Measurements from ENCODE around the gene KIAA0513.
"Not testable (repeated sequence)": the region's sequence is repeated elsewhere in the genome, so short reads cannot be mapped to it uniquely, and the experiment has no call there.

The KIAA0513 gene

DNA sequence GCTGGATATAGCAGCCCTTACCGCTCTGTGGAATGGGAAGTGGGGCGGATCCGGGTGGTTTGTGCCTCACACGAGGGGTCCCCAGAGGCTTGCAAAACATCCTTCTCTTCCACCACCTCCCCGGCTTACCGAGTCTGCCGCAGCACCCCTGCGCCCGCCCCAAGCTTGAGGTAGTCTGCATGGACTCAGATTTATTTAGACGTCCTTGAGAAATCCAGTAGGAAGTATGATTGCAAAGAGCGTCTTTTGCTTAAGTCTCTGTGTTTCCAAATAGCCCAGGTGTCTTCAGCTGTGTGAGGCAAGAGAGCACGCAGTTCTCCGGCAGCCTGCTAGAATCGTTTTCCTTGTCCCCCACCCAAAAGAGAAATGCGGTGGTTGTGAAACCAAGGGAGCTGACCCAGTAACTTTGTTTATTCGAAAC is 2.4 kb downstream of the KIAA0513 start:
- no peak for DNase-seq

DNA sequence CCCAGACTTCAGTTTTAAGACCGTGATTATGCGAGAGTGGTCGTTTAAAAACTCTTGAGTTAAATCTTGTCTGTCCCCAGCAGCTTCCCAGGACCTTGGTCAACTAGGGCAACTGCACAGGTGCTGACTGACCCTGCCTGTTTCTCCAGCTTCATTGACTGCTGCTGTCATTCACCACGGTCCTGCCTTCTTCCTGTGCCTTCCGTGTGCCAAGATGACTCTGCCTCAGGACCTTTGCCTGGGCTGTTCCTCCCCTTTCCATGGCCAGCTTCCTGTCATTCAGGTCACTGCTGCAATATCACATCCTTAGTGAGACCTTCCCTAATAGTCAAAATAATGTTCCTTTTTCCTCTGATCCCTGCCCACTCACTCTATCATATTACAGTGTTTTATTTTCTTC is 3.9 kb downstream of the KIAA0513 start:
- no peak for DNase-seq

DNA sequence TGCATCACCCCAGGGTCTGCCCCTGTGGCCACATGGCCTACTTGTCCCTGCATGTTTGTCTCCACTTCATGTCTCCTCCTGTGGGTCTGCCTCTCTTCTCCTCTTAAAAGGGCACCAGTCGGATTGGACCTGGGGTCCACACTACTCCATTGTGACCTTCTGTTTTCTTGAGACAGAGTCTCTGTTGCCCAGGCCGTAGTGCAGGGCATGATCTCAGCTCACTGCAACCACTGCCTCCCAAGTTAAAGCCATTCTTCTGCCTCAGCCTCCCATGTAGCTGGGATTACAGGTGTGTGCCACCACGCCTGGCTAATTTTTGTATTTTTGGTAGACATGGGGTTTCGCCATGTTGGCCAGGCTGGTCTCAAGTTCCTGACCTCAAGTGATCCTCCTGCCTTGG is 4.6 kb downstream of the KIAA0513 start:
- not testable (repeated sequence) for DNase-seq

DNA sequence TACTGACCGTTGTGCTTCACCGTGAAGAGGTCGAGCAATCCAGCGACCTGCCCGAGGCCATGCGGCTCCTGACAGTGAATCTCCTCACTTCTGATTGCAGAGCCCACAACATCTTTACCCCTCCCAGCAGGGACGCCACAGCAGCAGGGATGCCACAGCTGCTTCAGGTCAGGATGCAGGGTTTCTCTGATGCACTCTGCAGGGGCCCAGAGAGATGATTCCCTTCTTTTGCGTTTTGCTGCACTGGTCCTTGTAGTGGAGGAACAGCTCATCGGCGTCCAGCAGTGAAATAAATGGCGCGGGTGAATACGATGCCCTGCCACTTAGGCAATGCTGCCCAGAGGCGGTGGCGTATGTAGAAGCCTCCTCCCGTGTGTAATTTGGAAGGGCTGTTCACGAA is 5.6 kb downstream of the KIAA0513 start:
- no peak for DNase-seq

DNA sequence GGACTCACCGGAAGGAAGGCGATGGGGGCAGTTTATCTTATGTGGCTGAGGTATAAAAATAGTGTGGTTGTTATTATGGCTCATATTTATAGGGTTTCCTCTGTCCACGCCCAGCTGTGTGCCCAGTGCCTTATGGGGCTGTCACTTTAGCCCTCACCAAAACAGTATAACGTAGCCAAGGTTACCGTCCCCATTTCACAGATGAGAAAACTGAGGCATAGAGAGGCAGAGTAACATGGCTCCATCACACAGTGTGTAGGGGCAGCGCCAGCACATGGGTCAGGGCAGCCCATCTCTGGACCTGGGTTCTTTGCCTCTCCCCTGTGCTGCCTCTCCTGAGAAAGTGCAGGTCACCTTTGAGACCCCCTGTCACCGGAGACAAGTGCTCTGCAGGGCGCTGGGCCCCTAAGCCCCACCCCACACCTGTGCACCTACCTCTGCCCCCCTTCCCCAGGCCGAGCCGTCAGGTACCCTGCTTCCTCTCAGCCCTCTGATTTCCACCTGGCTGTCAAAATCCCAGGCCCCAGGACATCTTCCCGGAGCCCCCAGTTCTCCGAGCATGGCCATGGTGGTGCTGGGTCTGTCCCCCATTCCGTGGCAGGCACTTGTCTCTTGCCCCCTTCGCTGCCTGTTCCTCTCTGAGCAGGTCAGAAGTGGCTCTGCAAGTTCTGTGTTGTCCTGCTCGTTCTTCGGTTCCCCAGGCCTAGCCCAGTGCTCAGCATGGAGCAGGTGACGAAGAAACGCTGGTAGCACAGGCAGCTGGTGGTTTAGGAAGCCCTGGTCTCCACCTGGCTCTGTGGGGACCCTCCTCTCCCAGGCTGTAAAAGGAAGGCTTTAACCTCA is 7.2 kb downstream of the KIAA0513 start:
- no peak for DNase-seq

DNA sequence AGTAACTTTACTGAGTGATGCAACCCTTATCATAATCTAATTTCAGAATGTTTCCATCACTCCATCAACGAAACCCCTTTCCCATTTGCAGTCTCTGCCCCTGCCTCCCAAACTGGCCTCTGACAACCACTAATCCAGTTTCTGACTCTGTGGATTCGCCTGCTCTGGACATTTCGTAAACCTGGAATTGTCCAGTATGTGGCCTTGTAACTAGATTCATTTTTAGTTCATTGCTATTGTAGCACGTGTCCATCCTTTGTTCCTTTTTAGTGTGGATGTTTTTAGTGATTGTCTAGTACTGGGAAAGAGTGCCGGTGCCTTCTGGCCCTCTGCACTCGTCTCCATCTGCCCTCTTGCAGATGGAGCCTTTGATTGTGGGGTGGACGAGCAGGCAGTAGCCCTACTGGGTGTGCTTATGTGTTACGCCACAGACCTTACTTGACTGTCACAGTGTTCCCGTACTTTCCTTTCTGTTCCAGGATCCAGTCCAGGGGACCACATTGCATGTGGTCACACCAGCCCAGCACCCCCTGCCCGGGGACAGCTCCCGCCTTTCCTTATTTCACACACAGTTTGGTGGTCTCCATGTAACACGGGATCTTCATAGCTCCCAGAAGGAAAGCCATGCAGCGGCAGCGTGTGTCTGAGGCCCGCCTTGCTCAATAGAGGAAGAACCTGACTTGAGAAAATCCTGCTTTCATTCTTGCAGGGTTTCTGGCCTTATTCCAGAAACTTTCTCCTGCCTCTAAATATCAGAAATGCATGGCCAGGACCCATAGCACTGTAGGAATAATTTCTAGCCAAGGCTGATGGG is 8.8 kb downstream of the KIAA0513 start:
- peak in 2 of 14 donors; percentile 22 to 68 for DNase-seq

DNA sequence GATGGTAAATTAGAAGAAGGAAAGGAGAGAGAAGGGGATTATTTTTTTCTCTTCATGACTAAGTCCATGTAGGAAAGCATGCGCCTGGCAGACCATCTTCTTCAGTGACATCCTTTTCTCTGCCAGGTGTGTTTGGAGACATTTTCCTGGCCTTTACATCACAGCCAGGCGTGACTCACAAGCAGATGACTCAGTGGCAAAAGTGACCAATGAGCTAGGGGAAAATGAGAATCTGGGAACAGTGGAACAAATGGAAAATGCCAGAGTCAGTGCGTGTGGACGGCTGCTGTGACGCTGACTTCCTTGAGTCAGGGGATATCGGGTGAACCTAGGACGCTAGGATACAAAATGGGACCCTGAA is 9.4 kb downstream of the KIAA0513 start:
- peak in 1 of 14 donors; percentile 67 for DNase-seq

DNA sequence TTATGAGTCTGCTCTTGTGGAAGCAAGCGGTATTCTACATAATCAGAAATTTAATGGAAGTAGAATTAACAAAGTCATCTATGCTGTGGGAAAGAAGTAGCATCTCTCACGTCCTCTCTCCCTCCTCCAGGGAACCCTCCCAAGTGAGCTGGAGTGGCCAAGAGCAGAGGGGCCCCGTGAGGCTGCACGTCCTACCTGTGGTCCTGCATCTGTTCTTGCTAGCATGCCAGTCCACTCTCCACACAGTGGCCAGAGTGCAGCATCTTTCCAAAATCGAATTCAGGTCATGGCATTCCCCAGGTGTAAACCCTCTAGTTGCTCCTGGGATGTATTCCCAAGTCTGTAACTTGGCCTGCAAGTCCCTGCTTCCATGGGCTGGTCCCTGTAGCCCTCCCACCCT is 10.1 kb downstream of the KIAA0513 start:
- no peak for DNase-seq

DNA sequence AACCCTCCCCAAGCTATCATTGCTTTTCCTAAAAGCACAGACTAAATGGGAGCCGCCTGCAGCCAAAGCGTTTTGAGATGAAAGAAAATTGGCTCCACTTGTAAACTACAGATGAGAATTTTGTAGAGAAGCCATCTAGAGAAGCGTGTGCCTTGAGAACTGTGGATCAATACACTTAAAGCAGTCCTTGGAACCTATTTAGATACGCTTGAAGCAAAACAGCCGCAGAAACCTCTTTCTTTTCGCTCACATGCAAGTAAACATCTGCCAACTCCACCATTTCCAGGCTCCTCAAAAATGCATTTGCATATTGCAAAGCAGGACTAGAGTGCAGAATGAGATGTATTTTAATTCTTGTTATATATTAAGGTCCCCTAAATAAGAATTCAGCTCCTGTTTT is 13.1 kb downstream of the KIAA0513 start:
- no peak for DNase-seq

DNA sequence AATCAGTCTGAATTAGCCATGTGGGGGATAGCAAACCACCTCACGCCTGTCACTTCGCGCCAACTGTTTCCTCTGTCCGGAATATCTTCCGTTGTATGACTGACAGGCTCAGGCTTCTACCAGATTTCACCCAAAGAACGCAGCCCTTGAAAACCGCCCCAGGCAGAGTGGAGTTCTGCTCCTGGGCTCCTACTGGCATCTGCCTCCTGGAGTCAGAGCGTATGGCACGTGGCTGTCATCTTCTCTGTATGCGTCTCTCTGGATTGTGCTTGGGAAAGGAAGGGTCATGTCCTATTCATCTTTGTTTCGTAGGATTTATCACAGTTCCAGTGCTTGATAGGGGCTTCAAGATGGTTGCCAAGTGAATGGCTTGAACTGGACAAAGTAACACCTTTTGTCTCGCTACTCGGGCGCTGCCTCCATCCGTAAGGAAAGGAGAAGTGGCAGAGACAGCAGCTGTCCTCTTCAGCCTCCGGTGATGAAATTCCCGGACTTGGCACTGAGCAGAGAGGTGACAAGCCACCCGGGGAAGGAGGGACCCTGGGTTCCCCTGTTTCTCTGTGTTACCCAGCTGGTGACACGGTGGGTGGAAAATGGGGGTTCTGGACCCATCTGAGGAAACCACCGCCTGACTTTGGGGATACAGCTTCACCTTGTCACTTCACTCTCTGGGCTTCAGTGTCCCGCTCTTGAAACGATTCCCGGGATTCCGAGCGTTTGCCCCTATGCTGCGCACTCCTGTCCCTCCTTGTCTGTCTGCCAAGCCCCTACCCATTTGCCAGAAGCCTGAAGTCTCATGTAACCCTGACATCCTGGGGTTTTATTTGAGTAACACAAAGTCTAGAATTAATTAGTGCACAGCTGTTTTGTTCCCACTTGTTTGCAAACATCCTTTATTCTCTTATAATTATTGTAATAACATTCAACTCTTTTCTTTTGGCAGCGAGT is 13.9 kb downstream of the KIAA0513 start:
- DNase-seq = peak in 1 of 14 donors; percentile 74

DNA sequence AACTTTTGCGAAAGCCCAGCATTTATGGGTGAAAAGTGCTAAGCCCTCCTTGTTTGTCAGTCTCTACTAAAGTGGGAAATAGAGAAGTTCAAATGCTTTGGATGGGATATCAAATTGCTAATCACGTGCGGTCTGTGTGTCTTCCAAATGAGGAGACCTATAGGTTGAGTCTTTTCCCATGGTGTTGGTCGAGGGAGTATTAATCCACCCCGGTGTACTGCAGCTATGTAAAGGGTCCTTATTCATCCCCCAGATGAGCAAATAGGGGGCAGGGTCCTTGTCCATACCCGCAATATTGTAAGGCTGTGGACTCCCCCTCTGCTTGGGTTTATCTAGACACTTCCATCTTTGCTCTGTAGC is 14.6 kb downstream of the KIAA0513 start:
- DNase-seq = no peak

DNA sequence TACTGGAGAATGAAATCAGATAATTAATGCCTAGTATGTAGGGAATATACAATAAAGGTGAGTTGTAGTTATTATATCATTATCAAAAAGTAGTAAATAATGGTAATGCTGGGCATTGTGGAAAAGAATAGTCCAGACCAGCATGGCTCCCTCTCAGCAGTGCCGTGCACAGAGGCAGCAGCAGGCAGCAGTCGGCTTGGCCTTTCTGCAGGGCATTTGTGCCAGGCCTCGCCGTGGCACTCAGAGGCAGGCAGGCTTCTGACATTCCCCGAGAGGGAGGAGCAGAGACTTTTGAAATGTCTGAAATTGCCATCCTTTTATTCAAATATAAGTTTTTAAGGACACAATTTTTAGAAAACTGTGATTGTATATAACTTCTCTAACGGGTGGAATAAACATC is 15.0 kb downstream of the KIAA0513 start:
- DNase-seq = peak in 1 of 14 donors; percentile 78

DNA sequence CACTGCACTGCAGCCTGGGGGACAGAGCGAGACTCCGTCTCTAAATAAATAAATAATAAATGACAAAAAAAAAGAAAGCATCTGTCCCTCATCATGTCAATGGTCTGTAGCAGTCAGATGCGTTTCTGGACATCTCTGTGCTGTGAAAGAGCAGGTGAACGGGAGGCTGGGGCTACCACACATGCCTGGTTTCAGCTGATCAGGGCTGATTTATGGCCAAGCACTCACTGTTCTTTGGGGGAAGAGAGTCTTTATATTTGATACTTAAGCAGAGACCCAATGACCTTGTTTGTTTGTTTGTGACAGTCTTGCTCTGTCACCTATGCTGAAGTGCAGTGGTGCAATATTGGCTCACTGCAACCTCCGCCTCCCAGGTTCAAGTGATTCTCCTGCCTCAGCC is 17.5 kb downstream of the KIAA0513 start:
- no peak for DNase-seq

DNA sequence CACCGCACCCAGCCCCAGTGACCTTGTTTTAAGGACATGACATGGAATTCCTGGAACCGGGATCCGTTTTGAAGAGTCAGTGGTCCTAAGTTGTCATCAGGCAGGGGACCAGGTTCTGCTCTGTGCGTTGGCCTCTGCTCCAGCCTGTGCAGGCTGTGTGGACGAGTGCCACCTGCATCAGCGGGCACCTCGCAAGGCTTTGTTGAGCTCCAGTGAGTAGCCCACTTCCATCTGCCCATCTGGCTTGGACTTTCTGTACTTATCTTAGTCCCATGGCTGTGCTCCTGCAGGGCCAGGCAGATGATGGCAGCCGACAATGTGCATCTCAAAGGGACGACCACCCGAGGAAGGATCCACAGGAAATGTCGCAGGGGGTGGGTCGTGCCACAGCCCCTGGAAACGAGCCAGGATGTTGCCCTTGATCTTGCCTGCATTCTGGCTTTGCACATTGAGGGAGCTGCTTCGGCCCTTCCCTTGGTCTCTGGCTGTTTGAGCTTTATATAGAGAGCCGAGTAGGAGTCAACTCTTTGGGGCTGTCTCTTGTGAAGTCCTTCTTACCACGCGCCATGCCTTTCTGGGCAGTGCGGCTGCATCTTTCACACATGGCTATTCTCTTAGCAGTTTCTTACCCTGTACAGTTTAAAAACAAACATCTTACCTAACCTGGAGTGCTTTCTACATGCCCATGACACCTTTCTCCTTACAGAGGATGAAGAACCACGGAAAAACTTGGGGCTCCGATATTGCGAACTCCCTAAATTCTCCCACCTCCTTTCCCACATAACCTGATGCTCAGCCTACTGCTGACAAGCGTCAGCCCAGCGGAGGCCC is 18.3 kb downstream of the KIAA0513 start:
- DNase-seq = peak in 1 of 14 donors; percentile 68

DNA sequence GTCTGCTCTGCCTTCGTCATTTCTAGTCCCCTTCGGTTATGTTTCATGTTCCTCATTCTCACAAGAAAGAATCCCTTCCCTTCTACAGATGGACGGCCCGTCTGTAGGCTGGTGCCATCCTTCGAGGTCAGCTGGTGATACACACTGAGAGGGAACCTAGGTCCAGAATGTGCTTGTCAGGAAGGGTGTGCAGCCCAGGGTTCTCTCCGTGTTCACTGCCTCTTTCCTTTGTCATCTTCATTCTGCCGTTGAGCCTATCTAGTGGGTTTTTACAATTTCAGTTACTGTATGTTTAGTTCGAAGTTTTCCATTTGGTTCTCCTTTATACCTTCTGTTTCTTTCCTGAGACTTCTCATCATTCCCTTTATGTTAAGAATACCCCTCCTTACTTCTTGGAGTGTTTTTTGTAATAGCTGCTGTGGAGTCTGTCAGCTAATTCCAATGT is 18.9 kb downstream of the KIAA0513 start:
- peak in 3 of 14 donors; percentile 17 to 52 (median 22) for DNase-seq

DNA sequence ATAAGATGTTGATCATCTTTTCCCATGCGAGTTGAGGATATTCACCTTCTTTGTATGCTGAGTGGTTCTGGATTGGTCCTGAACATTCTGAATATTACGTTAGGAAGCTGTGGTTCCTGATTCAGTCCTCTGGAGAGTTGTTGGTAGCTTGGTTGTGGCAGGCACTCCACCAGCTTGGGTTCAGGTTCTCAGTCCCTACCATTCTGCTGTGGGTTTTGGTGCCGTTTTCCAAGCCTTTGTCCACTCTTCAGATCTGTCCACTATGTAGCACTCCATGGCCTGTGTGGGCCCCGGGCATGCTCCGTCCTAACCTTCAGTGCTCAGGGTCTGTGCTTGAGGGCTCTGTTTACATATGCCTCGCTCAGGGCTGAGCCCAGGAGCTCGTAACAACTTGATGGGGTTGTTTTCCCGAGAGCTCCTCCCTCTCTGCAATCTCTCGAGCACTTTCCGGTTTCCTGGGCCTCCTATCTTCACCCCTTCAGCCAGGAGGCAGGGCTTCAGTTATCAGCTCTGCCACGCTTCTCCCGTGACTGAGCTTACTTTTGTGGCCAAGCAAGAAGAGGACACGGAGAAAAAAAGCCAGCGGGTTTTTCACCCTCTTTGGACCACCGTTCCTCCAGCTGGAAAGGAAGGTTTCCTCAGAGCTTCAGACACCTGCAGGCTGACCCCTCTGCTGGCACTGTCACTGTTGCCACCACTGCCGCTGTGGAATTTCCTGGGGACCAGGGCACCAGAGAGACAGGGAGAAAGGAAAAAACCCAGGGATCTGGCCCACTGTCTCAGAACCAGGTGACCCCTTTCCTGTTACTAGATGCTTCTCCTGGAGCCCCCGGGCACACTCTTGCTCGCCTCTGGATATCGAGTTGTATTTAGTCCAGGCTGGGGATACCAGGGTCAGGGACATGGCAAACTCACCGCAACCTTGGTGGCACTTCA is 19.6 kb downstream of the KIAA0513 start:
- no peak for DNase-seq

DNA sequence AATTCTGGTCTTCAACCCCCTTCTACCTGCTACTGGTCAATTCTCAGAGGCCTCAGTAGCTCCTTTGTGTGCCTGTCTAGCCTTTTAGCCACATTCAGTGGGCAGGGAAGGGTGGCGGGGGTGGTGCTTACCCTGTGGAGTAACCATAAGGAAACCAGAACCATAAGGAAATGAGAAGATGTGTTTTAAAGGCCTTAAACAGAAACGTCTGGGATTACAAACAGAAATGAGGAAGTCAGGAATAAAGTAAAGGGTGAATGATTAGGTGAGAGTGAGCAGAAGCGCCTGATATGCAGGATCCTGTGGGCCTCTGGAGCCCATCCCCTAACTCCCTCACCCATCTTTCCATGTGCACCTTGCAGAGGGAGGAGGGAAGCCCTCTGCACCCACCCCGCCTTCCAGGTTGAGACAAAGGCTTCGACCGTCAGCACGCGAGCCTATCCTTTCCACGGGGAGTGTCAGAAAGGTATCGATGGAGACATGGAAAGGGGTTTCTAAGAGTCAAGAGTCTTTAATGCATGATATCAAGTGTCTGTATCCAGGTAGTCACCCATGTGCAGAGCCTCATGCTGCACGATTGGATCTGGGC is 20.4 kb downstream of the KIAA0513 start:
- no peak for DNase-seq

DNA sequence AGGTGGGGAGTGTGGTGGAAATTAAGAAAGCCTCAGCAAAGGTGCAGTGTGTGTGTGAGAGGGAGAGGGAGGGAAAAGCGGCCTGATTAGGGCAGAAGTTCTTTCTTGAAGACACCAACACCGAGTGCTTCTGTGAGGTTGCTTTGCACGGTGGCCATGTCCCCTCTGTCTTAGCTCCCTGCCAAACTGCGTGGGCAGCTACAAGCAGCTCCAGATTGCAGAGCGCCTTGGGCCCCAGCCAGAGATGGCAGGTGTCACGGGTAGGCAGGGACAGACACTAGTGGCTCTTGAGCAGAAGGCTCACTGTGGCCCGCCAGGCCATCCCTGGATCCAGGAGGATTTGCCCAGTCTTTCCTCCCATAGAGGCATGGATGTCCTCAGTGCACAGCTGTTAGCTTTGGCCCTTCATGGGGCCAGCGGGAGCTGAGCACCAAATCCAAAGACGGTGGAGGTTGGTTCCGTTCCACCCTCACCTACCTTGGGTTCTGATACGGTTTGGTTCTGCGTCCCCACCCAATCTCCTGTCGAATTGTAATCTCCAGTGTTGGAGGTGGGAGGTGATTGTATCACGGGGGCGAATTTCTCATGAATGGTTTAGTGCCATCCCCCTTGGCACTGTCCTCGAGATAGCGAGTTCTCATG is 21.4 kb downstream of the KIAA0513 start:
- DNase-seq = peak in 4 of 14 donors; percentile 28 to 98 (median 54)

DNA sequence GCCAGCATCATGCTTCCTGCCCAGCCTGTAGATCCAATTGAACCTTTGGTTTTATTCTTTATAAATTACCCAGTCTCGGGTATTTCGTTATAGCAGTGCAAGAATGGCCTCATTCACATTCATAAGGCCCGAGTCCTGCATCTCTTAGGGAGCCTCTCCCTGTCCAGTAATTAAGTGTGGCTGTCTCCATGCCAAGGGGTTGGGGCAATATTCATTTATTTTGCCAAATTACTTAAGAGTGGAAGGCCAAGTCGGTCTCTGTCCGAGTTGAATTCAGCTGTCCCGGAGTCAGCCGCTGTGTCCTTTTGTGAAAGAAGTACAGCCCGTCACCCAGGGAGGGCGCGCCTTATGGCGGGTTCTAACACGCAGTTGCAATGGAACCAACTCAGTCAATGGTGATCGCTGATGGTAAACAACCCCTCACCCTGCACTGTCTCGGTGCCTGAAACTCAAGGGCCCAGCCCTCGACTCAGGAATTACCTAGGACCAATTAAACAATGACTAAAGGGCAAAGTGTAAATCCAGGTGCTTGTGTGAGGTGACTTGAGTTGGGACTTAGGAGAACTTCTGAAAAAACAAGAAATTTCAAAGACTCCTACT is 22.2 kb downstream of the KIAA0513 start:
- no peak for DNase-seq
